Activated naive CD8-positive, alpha-beta T cell treated with anti-CD3 and anti-CD28 coated beads, Interleukin-2, amount 50 U/mL, for 16 hours (primary cell): ENCODE data around the gene DAB1.
"Not testable (repeated sequence)": the region's sequence is repeated elsewhere in the genome, so short reads cannot be mapped to it uniquely, and the experiment has no call there.

Experiments
- DNase-seq: peaks from one replicate; pipeline ENCODE4 v3.0.0-alpha.2; 2020; ENCODE audit warnings: low read depth, low spot score

Gene DAB1

GRCh38 chr1:57124768-57125446 is 299.0 kb downstream of the DAB1 start:
- DNase-seq = no peak

- DNase-seq = no peak
These were observed 299.7 kb downstream of the DAB1 start for GRCh38 chr1:57124170-57124569.

GRCh38 chr1:57122031-57122430 is 301.8 kb downstream of the DAB1 start:
- DNase-seq = no peak

GRCh38 chr1:57118948-57119603 is 304.8 kb downstream of the DAB1 start:
- DNase-seq = no peak

- no peak for DNase-seq
These were observed 306.1 kb downstream of the DAB1 start for GRCh38 chr1:57117753-57118152.

GRCh38 chr1:57116871-57117270 is 307.0 kb downstream of the DAB1 start:
- DNase-seq = no peak

GRCh38 chr1:57115030-57115614 is 308.7 kb downstream of the DAB1 start:
- DNase-seq = no peak

- no peak for DNase-seq
These were observed 311.7 kb downstream of the DAB1 start for GRCh38 chr1:57112148-57112547.

GRCh38 chr1:57111175-57111574 is 312.7 kb downstream of the DAB1 start:
- no peak for DNase-seq

- DNase-seq = no peak
These were observed 314.0 kb downstream of the DAB1 start for GRCh38 chr1:57109883-57110282.

GRCh38 chr1:57109247-57109646 is 314.6 kb downstream of the DAB1 start:
- no peak for DNase-seq

GRCh38 chr1:57106296-57106695 is 317.6 kb downstream of the DAB1 start:
- DNase-seq = no peak

- no peak for DNase-seq
These were observed 321.1 kb downstream of the DAB1 start for GRCh38 chr1:57102561-57103326.

- DNase-seq = no peak
These were observed 322.7 kb downstream of the DAB1 start for GRCh38 chr1:57101209-57101608.

- no peak for DNase-seq
These were observed 329.1 kb downstream of the DAB1 start for GRCh38 chr1:57094749-57095148.

GRCh38 chr1:57093122-57093521 is 330.7 kb downstream of the DAB1 start:
- no peak for DNase-seq

- no peak for DNase-seq
These were observed 332.2 kb downstream of the DAB1 start for GRCh38 chr1:57091642-57092041.

GRCh38 chr1:57089855-57090254 is 334.0 kb downstream of the DAB1 start:
- DNase-seq = no peak

GRCh38 chr1:57089221-57089620 is 334.6 kb downstream of the DAB1 start:
- no peak for DNase-seq

GRCh38 chr1:57088653-57089052 is 335.2 kb downstream of the DAB1 start:
- DNase-seq = no peak

- DNase-seq = not testable (repeated sequence)
These were observed 336.2 kb downstream of the DAB1 start for GRCh38 chr1:57087660-57088059.

GRCh38 chr1:57086154-57086553 is 337.7 kb downstream of the DAB1 start:
- no peak for DNase-seq
